G401 (cell line): ENCODE measurements around the gene SIVA1. TPM values are rescaled to one million over a fixed set of nuclear protein-coding genes. Genes with fewer than 3 reads are reported as not detected.

Experiments used
- DNase-seq: peaks from one replicate; pipeline ENCODE4 v3.0.0-alpha.2; 2015; ENCODE audit warnings: low spot score
- in situ Hi-C: cut with HindIII; loops from 2 replicates; pipeline ENCODE4 v1.10.0; 2016; ENCODE audit warnings: low sequenced_read_pairs, mixed read lengths
- total RNA-seq: library from RNA; depleted of rRNA; stranded (reverse); fragments of >200 nt; shearing (Covaris generic); gene quantifications from 2 replicates; pipeline ENCODE4 v1.2.3, GENCODE V29; 2014

The SIVA1 gene
- total RNA-seq, 1 experiment from 2014 or later = 207 TPM

- in situ Hi-C loops = no loop called here
- peak; percentile 57 for DNase-seq
These were observed 46.5 kb downstream of the SIVA1 start for GRCh38 chr14:104799244-104800014.

DNA sequence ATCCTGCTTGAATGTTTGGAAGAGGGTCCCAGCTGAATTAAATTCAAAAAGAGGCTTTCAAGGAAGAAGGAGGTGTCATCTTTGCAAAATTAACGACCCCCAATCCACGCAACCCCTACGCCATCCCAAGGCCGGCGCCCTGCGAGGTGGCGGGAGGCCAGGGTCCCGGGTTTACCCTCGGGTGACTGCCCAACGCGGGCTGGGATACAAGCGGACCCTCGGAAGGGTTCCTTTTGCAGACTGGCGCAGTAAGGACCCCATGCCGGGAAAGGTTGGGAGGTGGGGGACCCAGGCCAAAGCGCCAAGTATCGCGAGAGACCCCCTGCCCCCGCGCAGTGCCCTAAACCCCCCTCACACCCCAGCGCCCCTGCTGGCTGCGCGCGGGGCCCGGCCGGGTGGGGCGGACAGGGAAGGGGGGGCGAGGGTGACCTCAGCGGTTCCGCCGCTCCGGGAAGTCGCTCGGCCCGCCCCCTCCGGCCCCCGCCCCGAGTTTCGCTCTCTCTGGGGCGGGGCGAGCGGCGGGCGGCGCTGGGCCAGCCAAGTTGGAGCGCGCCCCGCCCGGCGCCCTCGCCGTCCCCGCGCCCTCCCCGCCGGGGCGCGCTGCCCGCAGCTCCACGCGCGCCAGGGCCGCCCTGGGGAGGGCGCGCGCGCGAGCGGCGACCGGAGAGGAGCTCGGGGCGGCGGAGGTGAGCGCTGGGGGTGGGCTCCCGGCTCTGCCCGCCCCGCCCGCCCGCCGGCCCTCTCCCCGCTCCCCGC, 47.2 kb downstream of the SIVA1 start:
- in situ Hi-C loops = no loop called here
- no peak for DNase-seq

GRCh38 chr14:104800771-104801519, 48.0 kb downstream of the SIVA1 start, which contains the start of gene ZBTB42:
TSS of gene ZBTB42 (plus strand) at chr14:104801101. CDS start at chr14:104801198, 97 bp downstream.
- no peak for DNase-seq
- in situ Hi-C loops = no loop called here

DNA sequence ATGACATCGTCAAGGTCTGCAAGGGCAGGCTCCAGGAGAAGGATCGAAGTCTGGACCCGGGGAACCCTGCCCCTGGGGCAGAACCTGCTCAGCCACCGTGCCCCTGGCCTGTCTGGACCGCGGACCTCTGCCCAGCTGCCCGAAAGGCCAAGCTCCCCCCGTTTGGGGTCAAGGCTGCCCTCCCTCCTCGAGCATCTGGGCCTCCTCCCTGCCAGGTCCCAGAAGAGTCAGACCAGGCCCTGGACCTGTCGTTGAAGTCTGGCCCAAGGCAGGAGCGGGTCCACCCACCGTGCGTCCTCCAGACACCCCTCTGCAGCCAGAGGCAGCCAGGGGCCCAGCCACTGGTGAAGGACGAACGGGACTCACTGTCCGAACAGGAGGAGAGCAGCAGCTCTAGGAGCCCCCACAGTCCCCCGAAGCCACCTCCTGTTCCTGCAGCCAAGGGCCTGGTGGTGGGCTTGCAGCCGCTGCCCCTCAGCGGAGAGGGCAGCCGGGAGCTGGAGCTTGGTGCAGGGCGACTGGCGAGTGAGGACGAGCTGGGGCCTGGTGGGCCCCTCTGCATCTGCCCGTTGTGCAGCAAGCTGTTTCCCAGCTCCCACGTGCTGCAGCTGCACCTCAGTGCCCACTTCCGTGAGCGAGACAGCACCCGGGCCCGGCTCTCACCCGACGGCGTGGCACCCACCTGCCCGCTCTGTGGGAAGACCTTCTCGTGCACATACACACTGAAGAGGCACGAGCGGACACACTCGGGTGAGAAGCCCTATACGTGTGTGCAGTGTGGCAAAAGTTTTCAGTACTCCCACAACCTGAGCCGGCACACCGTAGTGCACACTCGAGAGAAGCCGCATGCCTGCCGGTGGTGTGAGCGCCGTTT, 48.8 kb downstream of the SIVA1 start:
- in situ Hi-C loops = no loop called here
- no peak for DNase-seq

DNA sequence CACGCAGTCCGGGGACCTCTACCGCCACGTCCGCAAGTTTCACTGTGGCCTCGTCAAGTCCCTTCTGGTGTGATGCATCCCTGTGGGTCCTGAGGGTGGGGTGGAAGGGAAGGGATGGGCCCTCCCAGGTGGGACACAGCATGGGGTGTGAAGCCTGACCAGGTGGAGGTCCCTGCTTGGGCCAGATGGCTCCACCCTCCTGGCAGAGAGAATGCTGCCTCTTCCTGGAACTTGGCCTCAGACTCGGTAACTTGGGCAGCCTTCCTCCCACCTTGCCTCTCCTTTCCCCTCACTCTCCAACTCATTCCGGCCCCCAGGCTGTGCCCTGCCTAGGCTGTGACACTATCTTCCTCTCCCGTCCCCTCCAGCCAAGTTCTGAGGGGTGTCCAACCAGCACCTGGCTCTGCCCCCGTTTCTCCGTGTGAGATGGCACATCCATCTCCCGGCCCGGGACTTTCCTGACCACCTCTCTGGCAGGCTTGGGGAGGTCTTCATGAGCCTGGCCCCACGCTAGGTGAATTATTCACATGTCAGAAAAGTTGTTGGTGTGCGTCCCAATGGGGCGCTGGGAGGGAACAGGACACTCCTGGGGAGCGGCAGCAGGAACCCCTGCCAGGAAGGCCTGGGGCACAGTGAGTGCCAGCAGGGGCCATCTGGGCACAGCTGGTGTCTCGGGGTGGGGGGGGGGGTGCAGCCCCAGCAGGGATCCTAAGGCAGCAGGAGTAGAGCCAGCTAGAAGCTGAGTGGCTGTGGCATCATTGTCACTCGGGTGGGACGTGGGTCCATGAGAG, 49.6 kb downstream of the SIVA1 start:
- in situ Hi-C loops = no loop called here
- DNase-seq = no peak

DNA sequence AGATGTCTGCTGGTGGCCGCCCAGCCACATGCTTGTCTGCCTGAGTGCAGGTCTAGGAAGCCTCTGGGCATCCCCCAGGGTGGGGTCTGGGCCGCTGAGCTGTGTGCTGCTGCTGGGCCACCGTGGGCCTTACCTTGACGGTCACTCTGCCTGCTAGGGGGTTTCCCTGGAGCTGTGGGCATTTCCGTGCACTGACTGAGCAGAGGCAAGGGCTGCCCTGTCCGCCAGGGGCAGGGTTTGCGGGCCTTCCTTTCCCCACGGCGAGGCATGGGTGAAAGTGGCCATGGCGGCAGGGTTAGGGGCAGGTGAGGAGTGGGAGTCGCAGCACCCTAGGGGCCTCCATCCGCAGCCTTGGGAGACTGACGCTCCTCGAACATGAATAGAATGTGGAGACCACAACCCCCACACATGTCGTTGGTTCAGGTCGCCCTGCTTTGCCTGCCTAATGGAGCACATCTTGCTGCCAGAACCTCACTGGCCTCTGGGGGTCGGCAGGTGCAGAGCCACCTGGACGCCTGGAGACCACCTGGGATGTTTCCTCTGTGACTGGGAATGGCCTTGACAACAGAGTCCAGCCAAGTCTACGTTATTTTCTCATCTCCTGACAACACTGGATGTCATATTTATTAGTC, 50.4 kb downstream of the SIVA1 start:
- in situ Hi-C loops = no loop called here
- no peak for DNase-seq

- DNase-seq = no peak
- in situ Hi-C loops = no loop called here
These were observed 51.0 kb downstream of the SIVA1 start for GRCh38 chr14:104803912-104804410.

GRCh38 chr14:104804481-104805325, 51.8 kb downstream of the SIVA1 start:
- no peak for DNase-seq
- in situ Hi-C loops = no loop called here

DNA sequence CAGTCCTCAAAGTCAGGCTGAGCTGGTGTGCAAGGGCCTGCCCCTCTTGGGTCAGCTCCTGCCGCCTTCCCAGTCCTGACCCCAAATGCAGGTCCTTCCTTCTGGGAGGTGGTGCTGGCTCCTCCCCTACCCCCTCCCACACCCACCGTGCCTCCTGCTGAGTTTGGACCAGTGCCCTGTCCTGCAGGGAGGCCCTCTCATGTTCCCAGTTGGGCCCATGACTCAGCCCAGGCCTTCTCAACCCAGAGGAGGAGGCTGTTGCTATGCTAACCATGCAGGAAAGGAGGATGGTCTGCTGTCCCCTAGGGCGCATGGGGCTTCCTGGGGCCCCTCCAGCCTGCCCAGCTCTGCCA, 52.4 kb downstream of the SIVA1 start:
- DNase-seq = no peak
- in situ Hi-C loops = no loop called here

DNA sequence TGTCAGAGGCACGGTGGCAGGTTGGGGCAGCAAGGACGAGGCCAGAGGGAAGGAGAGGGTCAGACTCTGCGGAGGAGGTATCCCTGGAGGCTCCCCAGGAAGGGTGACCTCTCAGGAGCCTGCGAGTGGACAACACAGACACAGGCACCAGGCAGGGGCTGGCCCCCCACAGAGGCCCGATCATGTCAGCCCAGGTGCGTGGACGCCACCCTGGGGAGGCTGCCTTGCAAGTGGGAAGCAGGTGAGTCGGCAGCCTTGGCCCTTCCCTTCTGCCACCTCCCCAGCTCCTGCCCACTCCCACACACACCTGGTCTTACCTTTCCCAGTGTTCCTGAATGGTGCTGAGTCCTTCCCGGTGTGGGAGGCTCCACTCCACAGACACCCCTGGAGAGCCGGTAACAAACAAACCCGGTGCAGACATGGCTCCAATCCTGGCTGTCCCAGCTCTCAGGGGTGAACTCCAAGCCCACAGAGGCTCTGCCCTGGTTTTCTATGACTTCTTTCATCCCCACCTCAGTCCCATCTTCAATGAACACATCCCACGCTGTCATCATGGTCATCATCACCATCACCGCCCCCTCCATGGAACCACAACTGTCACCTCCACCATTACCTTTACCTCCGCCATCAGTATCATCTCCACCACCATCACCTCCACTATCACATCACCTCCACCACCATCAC, 53.1 kb downstream of the SIVA1 start:
- in situ Hi-C loops = no loop called here
- DNase-seq = no peak

DNA sequence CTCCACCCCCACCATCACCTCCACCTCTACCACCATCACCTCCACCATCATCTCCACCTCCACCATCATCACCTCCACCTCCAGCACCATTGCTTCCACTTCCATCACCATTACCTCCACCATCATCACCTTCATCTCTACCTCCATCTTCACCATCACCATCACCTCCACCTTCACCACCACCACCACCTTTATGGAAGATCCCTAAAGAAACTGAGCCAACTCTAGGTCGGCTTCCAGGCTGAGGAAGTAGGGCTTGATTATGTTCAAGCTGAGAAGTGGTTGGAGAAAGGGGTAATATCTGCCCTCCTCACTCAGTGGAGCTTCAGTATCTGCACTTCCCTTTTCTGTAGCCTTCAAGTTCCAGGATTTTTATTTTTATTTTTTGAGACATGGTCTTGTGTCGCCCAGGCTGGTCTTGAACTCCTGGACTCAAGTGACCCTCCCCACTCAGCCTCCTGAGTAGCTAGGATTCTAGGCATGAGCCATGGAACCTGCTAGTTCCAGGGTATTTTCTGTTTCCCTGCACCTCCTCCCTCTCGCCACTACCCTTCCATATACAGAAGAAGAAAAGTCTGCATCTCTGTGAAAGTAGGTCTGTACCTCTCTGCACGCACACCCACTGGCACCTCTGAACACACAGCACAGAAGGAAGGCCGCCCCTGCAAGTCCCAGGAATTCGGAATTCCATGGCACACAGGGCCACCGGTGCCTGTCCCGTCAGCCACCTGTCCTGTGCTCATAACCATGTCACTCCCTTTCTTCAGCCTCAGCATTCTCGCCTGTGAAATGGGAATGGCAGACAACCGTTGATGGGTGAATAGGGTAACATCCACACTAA, 53.9 kb downstream of the SIVA1 start:
- in situ Hi-C loops = no loop called here
- DNase-seq = no peak

DNA sequence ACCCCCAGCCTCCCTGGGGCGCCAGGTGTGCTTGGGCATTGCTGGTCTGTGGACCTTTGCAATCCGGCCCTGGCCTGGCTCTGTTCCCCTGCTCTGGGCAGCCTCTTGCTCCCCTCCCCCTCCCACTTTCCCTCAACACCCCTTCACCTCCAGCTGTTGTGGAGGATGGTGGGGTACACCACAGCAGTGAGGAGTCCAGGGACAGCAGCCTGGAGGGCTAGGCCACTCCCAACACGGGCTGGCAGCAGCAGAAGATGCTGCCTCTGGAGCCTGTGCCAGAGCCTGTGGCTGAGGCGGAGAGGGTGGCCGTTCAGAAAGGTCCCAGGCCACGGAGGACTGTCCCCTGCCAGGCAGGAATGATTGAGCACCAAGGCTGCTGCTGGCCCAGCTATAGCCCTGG, 55.5 kb downstream of the SIVA1 start:
- DNase-seq = no peak
- in situ Hi-C loops = no loop called here
